ENCODE results near the gene TRMT10B.
"Not testable (repeated sequence)": the region's sequence is repeated elsewhere in the genome, so short reads cannot be mapped to it uniquely, and the experiment has no call there.

TRMT10B gene

GRCh38 chr9:37753489-37754190 lies at the start of gene TRMT10B:
TSS of gene TRMT10B (plus strand) at chr9:37753805. CDS start at chr9:37761932, 8,127 bp downstream.
- DNase-seq, result peak; percentile 3

DNA sequence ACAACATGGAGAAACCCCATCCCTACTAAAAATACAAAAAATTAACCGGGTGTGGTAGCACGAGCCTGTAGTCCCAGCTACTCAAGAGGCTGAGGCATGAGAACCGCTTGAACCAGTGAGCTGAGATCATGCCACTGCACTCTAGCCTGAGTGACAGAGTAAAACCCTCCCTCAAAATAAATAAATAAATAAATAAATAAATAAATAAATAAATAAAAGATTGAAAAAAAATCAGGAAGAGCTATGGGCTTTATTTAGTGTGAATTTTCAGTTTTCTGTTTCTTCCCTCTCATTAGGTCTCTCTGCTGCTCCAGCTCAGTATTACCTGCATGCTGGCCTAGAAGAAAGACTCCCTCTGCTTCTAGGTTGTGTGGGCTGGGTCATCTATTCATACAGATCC lies 47.8 kb upstream of the TRMT10B start:
- no peak for DNase-seq

DNA sequence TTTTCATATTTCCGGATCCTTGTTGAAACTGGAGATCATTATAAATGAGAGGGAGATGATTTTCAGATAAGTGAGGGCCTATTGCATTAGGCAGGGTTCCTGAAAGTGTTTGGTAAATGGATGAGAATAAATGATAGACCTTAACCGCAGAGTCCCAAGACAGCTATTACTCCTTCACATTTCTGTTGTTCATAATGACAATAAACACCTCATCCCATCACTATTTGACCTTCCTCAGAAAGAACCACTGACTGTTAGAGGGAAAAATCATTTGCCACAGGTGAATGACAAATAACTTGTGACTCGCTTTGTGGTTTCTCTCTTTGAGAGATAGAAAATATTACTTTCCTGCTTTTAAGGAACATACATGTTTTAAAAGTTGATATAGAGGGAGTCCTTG lies 47.3 kb upstream of the TRMT10B start:
- no peak for DNase-seq

GRCh38 chr9:37707748-37708147 lies 45.9 kb upstream of the TRMT10B start:
- no peak for DNase-seq

DNA sequence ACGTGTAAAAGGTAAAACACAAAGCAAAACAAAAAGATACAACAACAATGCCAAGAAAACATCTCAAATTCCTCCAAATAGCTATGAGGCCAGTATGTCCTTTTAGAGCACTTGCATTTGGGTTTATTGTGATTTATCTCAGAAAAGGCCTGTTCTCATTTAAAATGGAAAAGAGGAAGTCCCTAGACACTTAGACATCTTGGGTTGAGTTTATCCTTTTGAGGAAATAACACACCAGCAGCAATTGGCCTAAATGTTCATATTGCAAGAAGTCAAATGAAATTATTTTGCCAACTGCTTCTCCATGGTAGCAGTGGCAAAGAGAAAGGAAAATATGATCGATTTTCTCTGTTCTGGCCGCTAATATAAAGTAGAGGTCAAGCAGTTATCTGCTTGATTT lies 43.6 kb upstream of the TRMT10B start:
- no peak for DNase-seq

- no peak for DNase-seq
Observed at GRCh38 chr9:37715260-37715659, 38.3 kb upstream of the TRMT10B start.

- DNase-seq, result no peak
Observed at GRCh38 chr9:37715991-37716505, 37.6 kb upstream of the TRMT10B start.

DNA sequence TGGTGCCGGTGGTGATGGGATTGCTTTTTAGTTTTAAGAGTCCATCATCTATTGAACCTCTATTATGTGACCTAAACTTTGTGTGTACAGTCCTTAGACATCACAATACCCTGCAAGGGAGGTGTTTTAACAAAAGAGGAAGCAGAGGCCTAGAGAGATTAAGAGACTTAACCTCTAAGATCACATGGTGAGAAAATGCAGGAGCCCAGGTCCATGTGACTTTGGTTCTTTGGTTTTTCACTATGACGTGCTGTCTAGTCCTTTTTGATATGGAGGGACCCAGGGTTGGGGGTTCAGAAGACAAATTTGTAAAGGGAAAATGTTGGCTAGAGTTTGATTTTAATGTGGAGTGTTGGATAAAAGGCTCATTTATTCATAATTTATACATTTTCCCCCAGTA lies 34.1 kb upstream of the TRMT10B start:
- DNase-seq, result no peak

GRCh38 chr9:37727013-37727412 lies 26.6 kb upstream of the TRMT10B start:
- DNase-seq, result no peak

DNA sequence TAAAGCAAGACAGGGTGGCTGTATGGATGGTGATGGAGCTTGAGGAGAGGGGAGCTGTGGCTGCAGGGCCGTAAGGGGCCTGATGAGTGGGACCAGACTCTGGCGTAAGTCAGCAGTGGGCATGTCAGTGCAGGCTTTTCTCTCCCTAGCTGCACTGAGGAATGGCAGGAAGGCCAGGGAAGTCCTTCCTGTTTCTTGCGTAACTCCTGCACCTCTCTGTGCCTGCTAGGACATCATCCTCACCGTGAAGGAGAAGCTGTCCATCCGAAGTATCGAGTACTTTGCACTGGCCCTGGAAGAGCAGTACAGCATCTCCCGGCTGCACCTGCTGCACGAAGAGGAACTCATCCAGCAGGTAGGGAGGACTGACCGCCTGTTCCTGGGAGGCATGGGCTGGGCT lies 24.1 kb upstream of the TRMT10B start:
- no peak for DNase-seq

GRCh38 chr9:37730256-37730655 lies 23.3 kb upstream of the TRMT10B start:
- no peak for DNase-seq

DNA sequence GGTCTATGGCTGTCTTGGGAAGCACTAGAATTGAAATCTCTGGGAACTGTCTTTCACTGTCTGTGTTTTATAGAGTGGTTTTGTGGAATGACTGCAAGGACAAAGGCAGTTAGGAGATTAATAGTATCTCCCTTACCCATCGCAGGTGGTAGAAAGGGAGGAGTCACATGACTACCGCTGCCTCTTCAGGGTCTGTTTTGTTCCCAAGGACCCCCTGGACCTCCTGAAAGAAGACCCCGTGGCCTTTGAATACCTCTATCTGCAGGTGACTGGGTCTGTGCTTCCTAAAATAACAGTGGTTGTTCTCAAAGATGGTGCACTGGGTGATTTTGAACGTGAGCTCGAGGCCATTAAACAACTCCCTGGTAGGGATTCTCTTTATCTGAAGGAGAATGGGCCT lies 22.8 kb upstream of the TRMT10B start:
- no peak for DNase-seq

GRCh38 chr9:37732086-37732741 lies 21.4 kb upstream of the TRMT10B start:
- DNase-seq, result no peak

- DNase-seq, result no peak
Observed at GRCh38 chr9:37732952-37733351, 20.7 kb upstream of the TRMT10B start.

- no peak for DNase-seq
Observed at GRCh38 chr9:37739222-37739621, 14.4 kb upstream of the TRMT10B start.

DNA sequence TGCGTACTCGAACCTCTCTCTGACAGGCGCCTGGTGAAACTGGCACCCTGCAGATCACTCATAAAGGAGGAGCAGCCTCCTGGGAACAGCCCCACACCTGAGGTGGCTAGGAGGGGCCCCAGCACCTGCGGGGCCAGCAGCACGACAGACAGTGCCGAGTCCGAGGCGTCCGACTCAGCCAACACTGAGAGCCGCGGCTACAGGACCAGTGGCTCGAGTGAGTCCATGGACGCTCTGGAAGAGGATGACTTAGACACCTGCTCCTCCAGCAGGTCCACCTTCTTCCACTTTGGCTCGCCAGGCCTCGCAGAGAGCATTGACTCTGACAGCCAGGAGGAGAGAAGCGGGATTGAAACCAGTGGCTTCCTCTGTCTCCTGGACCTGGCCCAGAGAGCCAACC lies 13.5 kb upstream of the TRMT10B start:
- DNase-seq, result no peak

- no peak for DNase-seq
Observed at GRCh38 chr9:37740631-37741328, 12.8 kb upstream of the TRMT10B start.

DNA sequence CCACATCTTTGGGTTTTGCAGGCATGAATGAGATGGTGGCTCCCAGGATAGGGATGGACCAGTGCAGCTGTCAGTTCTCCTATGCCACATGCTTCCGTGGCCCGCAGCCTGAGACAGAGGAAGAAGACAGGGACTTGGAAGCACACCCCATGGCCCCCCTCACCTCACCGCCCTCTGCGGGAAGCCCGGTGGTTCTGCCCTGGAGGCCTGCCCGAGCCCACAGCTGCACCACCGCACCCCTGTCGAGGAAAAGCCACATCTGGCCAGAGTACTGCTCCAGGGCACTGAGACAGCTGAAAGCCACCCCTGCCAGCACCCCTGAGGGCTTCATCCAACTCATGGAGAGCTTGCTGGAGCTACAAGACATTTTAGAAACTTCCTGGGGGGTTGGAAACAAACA lies 7.6 kb upstream of the TRMT10B start:
- no peak for DNase-seq

DNA sequence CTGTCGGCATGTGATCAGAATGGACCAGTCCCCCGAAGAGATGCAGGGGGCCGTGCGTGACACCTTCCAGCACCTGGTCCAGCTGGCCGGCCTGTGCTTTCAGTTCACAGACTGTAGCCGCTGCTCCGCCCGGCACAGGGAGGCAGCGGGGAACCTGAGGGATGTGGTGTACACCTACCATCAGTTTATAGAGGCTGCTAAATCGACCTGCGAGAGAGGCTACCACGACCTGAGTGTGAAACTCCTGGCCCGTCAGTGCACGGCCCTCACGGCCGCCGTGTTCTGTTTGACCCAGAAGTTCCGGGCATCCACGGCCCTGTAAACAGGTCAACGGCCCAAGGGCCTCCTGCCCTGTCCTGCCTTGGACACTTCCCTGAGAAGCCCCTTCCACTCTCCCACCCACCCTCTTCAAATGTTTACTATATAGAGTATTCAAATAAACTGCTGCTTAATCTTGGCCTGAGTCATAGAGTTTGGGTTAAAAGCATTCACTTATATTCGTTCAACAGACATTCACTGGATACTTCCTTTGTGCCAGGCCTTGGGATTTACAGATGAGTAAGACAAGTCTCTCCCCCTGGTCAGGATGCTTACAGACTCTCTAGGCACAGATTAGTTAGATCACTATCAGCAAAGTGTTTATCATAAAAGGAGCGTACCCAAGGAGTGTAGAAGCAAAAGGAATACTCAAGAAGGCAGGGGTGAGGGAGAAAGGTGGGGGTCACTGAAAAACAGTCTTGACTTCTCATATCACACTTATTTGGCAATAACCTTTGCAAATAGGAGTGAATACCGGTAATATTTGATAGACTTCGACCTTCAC lies 6.9 kb upstream of the TRMT10B start:
- no peak for DNase-seq

DNA sequence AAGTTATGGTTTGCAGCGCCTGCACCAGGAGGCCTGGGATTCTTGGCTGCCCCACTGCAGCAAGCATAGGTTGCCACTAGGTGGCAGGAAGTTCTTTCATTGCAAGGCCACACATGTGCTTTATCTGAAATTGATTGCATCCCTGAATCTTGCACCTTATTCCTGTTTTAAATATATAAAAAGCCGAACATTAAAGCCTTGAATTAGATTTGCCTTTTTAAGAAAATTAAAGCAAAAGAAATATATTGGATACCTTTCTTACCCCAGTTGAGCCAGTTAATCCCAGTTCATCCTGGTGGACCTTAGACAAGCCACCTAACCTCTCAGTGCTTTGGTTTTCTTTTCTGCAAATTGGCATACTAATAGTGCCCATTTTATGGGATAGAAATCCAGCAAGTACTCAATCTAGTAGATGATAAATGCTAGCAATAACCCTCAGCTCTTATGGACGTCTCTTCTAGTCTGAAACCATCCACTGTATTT lies 6.3 kb upstream of the TRMT10B start:
- DNase-seq, result no peak

DNA sequence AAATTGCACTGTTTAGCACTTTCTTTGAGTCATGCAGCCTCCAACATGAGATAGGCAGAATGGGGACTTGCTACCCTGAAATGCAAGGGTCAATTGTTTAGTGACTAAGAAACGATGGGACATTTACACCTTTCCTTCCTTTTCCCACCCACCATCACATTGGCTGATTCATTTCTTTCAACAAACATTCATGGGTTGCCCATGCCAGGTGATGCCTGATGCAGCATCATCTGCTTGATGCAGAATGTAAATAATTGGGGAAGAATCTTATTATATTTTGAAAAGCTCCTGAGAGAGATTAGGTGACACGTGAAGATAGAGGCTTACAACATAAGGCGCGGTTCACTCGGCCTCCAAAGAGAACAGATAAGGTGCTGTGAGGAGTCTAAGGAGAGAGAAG lies 4.5 kb upstream of the TRMT10B start:
- no peak for DNase-seq

DNA sequence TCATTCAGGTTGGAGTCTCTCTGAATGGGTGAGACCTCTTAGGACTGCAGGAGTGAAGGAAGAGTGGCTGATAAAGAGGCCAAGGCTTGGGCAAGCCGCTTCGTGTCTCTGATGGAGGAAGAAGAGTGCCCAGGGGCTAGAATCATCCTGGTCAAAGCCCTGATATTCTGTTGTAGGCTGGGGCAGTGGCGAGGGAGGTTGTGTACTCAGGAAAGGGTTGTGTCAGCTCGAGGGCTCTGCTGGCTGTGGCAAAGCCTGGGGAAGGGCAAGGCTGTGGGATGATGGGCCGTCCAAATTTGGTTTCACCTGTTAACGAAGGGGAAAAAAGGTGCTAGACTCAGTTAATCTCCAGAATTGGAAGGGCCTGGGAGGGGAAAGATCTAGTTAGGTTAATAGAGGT lies 2.4 kb upstream of the TRMT10B start:
- DNase-seq, result no peak

DNA sequence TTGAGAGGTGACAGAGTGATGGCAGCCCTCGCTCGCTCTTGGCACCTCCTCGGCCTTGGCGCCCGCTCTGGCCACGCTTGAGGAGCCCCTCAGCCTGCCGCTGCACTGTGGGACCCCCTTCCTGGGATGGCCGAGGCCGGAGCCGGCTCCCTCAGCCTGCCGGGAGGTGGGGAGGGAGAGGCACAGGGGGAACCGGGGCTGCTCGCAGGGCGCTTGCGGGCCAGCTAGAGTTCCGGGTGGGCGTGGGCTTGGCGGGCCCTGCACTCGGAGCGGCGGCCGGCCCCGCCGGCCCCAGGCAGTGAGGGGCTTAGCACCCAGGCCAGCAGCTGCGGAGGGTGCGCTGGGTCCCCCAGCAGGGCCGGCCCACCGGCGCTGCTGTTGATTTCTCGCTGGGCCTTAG lies 1.9 kb upstream of the TRMT10B start:
- DNase-seq, result not testable (repeated sequence)

All from SIG-M5 (cell line).